ENCODE results near the gene ANXA6.

The ANXA6 gene

DNA sequence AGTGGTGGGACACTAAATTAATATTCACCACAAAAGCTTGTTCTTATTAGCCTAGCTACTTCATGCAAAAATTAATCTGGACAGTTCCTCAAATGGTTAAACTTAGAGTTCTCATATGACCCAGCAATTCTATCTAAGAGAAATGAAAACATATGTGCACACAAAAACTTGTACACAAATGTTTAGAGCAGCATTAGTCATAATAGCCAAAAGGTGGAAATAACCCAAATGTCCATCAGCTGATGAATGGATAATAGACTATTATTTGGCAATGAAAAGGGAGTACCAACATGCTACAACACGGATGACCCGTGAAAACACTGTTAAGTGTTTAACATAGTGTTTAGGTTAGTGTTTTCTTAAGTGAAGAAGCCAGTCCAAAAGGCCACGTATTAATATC, 43.9 kb downstream of the ANXA6 start:
- Histone ChIP-seq H3K4me2 (ENCODE audit: insufficient read depth, low read length) (no peak overlapping the region), H3K79me2 (ENCODE audit: insufficient read depth, low read length) (no peaks in the 10 kb centered on the region), H4K20me1 (ENCODE audit: insufficient read depth, low read length) (no peaks in the 10 kb centered on the region), H3K4me3 (ENCODE audit: low read depth in 1 of 2, low read length in 2 of 2) (no peak overlapping the region), H2AFZ (ENCODE audit: low read depth, low read length) (no peak overlapping the region), H3K9ac (ENCODE audit: low read depth, low read length) (no peak overlapping the region), H3K27me3 (ENCODE audit: insufficient read depth, low read length, poor library complexity) (no peaks in the 10 kb centered on the region), H3K27ac (ENCODE audit: low read length) (no peak overlapping the region), H3K9me3 (ENCODE audit: insufficient read depth, low read length, severe bottlenecking) (no peaks in the 10 kb centered on the region), H3K4me1 (ENCODE audit: insufficient read depth, low read length) (no peaks in the 10 kb centered on the region), H3K36me3 (ENCODE audit: insufficient read depth, low read length) (peaks cover 70% of the 10 kb centered on the region)
- TF ChIP-seq, protein P1, sequence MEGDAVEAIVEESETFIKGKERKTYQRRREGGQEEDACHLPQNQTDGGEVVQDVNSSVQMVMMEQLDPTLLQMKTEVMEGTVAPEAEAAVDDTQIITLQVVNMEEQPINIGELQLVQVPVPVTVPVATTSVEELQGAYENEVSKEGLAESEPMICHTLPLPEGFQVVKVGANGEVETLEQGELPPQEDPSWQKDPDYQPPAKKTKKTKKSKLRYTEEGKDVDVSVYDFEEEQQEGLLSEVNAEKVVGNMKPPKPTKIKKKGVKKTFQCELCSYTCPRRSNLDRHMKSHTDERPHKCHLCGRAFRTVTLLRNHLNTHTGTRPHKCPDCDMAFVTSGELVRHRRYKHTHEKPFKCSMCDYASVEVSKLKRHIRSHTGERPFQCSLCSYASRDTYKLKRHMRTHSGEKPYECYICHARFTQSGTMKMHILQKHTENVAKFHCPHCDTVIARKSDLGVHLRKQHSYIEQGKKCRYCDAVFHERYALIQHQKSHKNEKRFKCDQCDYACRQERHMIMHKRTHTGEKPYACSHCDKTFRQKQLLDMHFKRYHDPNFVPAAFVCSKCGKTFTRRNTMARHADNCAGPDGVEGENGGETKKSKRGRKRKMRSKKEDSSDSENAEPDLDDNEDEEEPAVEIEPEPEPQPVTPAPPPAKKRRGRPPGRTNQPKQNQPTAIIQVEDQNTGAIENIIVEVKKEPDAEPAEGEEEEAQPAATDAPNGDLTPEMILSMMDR (IDR thresholded peaks at IDR 0.05; ENCODE audit: borderline replicate concordance, extremely low read depth, low read length, poor library complexity, severe bottlenecking), result no peak
- no peak for TF ChIP-seq EZH2 (IDR thresholded peaks at IDR 0.05; ENCODE audit: borderline replicate concordance, low read depth, low read length, severe bottlenecking)
- DNase-seq, result no peak
- ATAC-seq (ENCODE audit: insufficient read depth, low read depth), result no peak

DNA sequence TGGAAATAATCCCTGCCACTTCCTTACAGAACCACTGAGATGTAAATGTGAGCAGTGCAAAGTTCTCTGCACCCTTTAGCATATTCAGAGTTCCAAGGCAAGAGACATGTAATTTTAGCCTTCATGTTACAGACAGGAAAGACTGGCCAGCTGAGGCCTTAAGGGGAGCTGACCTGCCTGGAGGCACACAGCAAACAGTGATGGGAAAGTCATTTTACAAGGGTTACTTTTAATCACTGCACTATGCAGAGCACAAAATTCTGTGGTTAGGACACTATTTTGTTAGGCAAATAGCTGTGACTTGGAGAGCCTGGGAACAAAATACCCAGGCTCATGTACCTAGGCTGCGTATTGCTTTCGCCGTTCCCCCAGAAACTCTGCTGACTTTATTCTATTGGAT, 46.6 kb downstream of the ANXA6 start:
- no peak overlapping the region for H3K4me3 ChIP-seq (ENCODE audit: low read depth in 1 of 2, low read length in 2 of 2)
- H3K27me3 ChIP-seq (ENCODE audit: insufficient read depth, low read length, poor library complexity), result no peaks in the 10 kb centered on the region
- H3K36me3 ChIP-seq (ENCODE audit: insufficient read depth, low read length), result peaks cover 74% of the 10 kb centered on the region
- H3K9me3 ChIP-seq (ENCODE audit: insufficient read depth, low read length, severe bottlenecking), result no peaks in the 10 kb centered on the region
- no peak for ATAC-seq (ENCODE audit: insufficient read depth, low read depth)
- no peak overlapping the region for H3K4me2 ChIP-seq (ENCODE audit: insufficient read depth, low read length)
- no peak overlapping the region for H2AFZ ChIP-seq (ENCODE audit: low read depth, low read length)
- H4K20me1 ChIP-seq (ENCODE audit: insufficient read depth, low read length), result no peaks in the 10 kb centered on the region
- no peak for TF ChIP-seq EZH2 (IDR thresholded peaks at IDR 0.05; ENCODE audit: borderline replicate concordance, low read depth, low read length, severe bottlenecking)
- TF ChIP-seq, protein P1 (IDR thresholded peaks at IDR 0.05; ENCODE audit: borderline replicate concordance, extremely low read depth, low read length, poor library complexity, severe bottlenecking), result no peak
- no peaks in the 10 kb centered on the region for H3K79me2 ChIP-seq (ENCODE audit: insufficient read depth, low read length)
- no peaks in the 10 kb centered on the region for H3K4me1 ChIP-seq (ENCODE audit: insufficient read depth, low read length)
- H3K9ac ChIP-seq (ENCODE audit: low read depth, low read length), result no peak overlapping the region
- DNase-seq, result no peak
- no peak overlapping the region for H3K27ac ChIP-seq (ENCODE audit: low read length)

DNA sequence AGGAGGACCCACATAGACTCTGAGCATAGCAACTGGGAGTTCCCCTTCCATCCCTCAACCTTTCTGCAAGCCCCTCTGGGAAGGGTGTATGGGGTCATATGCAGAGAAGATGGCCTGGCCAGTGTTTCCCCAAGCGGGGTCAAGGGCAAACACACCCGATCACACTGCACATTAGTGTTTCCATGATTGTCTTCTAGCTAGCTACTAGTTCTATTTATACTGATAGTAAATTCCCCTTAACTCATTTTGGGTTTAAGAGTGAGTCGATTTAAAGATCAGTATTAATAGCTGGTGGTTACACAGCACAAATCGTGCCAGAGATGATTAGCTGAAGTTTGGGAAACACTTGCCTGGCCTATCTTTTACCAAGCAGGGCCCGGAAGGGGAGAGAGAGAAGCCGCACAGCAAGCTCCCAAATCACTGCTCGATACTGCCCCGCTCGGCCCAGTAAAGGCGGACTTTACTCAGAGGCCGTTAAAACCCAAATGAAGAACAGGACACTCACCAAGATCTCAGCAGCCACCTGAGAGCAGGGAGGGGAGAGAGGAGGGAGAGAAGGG, 47.4 kb downstream of the ANXA6 start:
- Histone ChIP-seq H3K4me2 (ENCODE audit: insufficient read depth, low read length) (no peak overlapping the region), H3K36me3 (ENCODE audit: insufficient read depth, low read length) (peaks cover 78% of the 10 kb centered on the region)

DNA sequence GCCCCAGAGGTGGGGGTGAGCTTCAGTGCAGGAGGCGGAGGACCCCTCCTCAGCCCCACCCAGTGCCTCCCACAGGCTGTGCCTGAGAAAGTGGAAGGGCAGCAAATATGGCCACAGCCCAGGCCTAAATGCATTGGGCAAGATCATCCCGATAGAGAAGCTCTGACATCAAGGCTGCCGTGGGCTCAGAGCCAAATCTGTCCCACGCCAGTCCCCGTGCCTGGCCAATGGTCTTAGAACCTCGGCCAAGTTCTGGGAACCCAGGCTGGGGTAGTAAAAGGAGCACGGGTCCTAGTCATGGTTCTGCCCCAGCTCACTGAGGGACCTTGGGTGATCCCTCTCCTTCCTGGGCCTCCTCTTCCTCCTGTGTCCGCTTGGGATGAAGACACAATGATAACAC, 49.0 kb downstream of the ANXA6 start:
- H4K20me1 ChIP-seq (ENCODE audit: insufficient read depth, low read length), result no peaks in the 10 kb centered on the region
- H3K4me1 ChIP-seq (ENCODE audit: insufficient read depth, low read length), result no peaks in the 10 kb centered on the region
- ATAC-seq (ENCODE audit: insufficient read depth, low read depth), result no peak
- no peak overlapping the region for H3K4me2 ChIP-seq (ENCODE audit: insufficient read depth, low read length)
- H3K9me3 ChIP-seq (ENCODE audit: insufficient read depth, low read length, severe bottlenecking), result no peaks in the 10 kb centered on the region
- H3K9ac ChIP-seq (ENCODE audit: low read depth, low read length), result no peak overlapping the region
- no peaks in the 10 kb centered on the region for H3K27me3 ChIP-seq (ENCODE audit: insufficient read depth, low read length, poor library complexity)
- no peak overlapping the region for H2AFZ ChIP-seq (ENCODE audit: low read depth, low read length)
- H3K27ac ChIP-seq (ENCODE audit: low read length), result no peak overlapping the region
- H3K36me3 ChIP-seq (ENCODE audit: insufficient read depth, low read length), result peaks cover 83% of the 10 kb centered on the region
- TF ChIP-seq, protein P1 (IDR thresholded peaks at IDR 0.05; ENCODE audit: borderline replicate concordance, extremely low read depth, low read length, poor library complexity, severe bottlenecking), result no peak
- no peak for TF ChIP-seq EZH2 (IDR thresholded peaks at IDR 0.05; ENCODE audit: borderline replicate concordance, low read depth, low read length, severe bottlenecking)
- H3K79me2 ChIP-seq (ENCODE audit: insufficient read depth, low read length), result no peaks in the 10 kb centered on the region
- no peak overlapping the region for H3K4me3 ChIP-seq (ENCODE audit: low read depth in 1 of 2, low read length in 2 of 2)
- DNase-seq, result no peak

More for the DNA sequence above, 47.4 kb downstream of the ANXA6 start:
- DNase-seq (no peak), ATAC-seq (ENCODE audit: insufficient read depth, low read depth) (no peak)
- Histone ChIP-seq H3K79me2 (ENCODE audit: insufficient read depth, low read length) (no peaks in the 10 kb centered on the region), H3K4me1 (ENCODE audit: insufficient read depth, low read length) (no peaks in the 10 kb centered on the region), H2AFZ (ENCODE audit: low read depth, low read length) (no peak overlapping the region), H3K9me3 (ENCODE audit: insufficient read depth, low read length, severe bottlenecking) (no peaks in the 10 kb centered on the region), H4K20me1 (ENCODE audit: insufficient read depth, low read length) (no peaks in the 10 kb centered on the region), H3K27ac (ENCODE audit: low read length) (no peak overlapping the region), H3K4me3 (ENCODE audit: low read depth in 1 of 2, low read length in 2 of 2) (no peak overlapping the region), H3K27me3 (ENCODE audit: insufficient read depth, low read length, poor library complexity) (no peaks in the 10 kb centered on the region), H3K9ac (ENCODE audit: low read depth, low read length) (no peak overlapping the region)
- TF ChIP-seq EZH2 (IDR thresholded peaks at IDR 0.05; ENCODE audit: borderline replicate concordance, low read depth, low read length, severe bottlenecking), result no peak
